HEK293T (cell line): Measurements from ENCODE around the gene DERA.

Experiments
- CTCF ChIA-PET: fragments of 350-600 bp; formaldehyde crosslinking; extraction: SDS; loops from one replicate; lab custom pipeline; 2021; ENCODE audit warnings: antibody characterized with exemption, inconsistent platforms; lab: Yijun Ruan, JAX
- POLR2A ChIA-PET: fragments of 350-600 bp; formaldehyde crosslinking; extraction: SDS; loops from one replicate; lab custom pipeline; 2020; ENCODE audit warnings: antibody characterized with exemption, inconsistent platforms; lab: Yijun Ruan, JAX
- DNase-seq: peaks from one replicate; pipeline ENCODE4 v3.0.0; 2012; ENCODE audit warnings: mixed read lengths; ENCODE audit errors: extremely low spot score
- ARNT ChIP-seq: fragments of 450-650 bp; IDR thresholded peaks from 2 replicates; pipeline ENCODE4 v1.6.1; 2017; ENCODE audit warnings: mild to moderate bottlenecking
- BHLHE40 ChIP-seq: fragments of 450-650 bp; IDR thresholded peaks from 2 replicates; pipeline ENCODE4 v1.6.1; 2016; ENCODE audit warnings: mild to moderate bottlenecking, moderate library complexity, borderline replicate concordance
- CTBP1 ChIP-seq: fragments of 450-650 bp; IDR thresholded peaks from 2 replicates; pipeline ENCODE4 v1.6.1; 2016; ENCODE audit warnings: borderline replicate concordance
- ELF4 ChIP-seq: fragments of 450-650 bp; IDR thresholded peaks from 2 replicates; pipeline ENCODE4 v1.6.1; 2017; ENCODE audit warnings: antibody characterized with exemption
- FOXA1 ChIP-seq: fragments of 450-650 bp; IDR thresholded peaks from 2 replicates; pipeline ENCODE4 v1.6.1; 2016; ENCODE audit warnings: mild to moderate bottlenecking
- FOXK2 ChIP-seq: fragments of 450-650 bp; IDR thresholded peaks from 2 replicates; pipeline ENCODE4 v1.6.1; 2016; ENCODE audit warnings: mild to moderate bottlenecking
- FOXM1 ChIP-seq: fragments of 450-650 bp; IDR thresholded peaks from 2 replicates; pipeline ENCODE4 v1.6.1; 2017; ENCODE audit warnings: mild to moderate bottlenecking, borderline replicate concordance
- HDGF ChIP-seq: fragments of 450-650 bp; IDR thresholded peaks from 2 replicates; pipeline ENCODE4 v1.6.1; 2017; ENCODE audit warnings: antibody characterized with exemption, borderline replicate concordance
- L3MBTL2 ChIP-seq: fragments of 450-650 bp; conservative IDR thresholded peaks from 2 replicates; pipeline ENCODE4 v1.6.1; 2016; ENCODE audit warnings: mild to moderate bottlenecking
- LEF1 ChIP-seq: fragments of 450-650 bp; IDR thresholded peaks from 2 replicates; pipeline ENCODE4 v1.6.1; 2017; ENCODE audit warnings: mild to moderate bottlenecking, borderline replicate concordance
- NFRKB ChIP-seq: fragments of 450-650 bp; IDR thresholded peaks from 2 replicates; pipeline ENCODE4 v1.6.1; 2016; ENCODE audit warnings: mild to moderate bottlenecking, moderate library complexity
- PKNOX1 ChIP-seq: fragments of 450-650 bp; IDR thresholded peaks from 2 replicates; pipeline ENCODE4 v1.6.1; 2016
- SP1 ChIP-seq: fragments of 450-650 bp; IDR thresholded peaks from 2 replicates; pipeline ENCODE4 v1.6.1; 2017
- SUZ12 ChIP-seq: fragments of 450-650 bp; IDR thresholded peaks from 2 replicates; pipeline ENCODE4 v1.6.1; 2016; ENCODE audit warnings: mild to moderate bottlenecking
- TARDBP ChIP-seq: fragments of 450-650 bp; IDR thresholded peaks from 2 replicates; pipeline ENCODE4 v1.6.1; 2016
- ZNF384 ChIP-seq: fragments of 450-650 bp; IDR thresholded peaks from 2 replicates; pipeline ENCODE4 v1.6.1; 2016

The DERA gene

GRCh38 chr12:15910864-15911721, at the start of gene DERA:
DERA (plus strand) TSS chr12:15911332; CDS start chr12:15911384, 52 bp downstream.
- TF ChIP-seq L3MBTL2, result peak; percentile 83
- TF ChIP-seq TARDBP, result no peak
- no peak for TF ChIP-seq FOXM1
- POLR2A ChIA-PET, result interaction anchor here (0.6 to 2.7 kb wide), 8 partner anchors 10 to 1140 kb away, joined by 3 to 19 read pairs (median 4); partner anchors contain the start of gene STRAP
- CTCF ChIA-PET, result interaction anchor here (0.6 to 1.9 kb wide), 5 partner anchors 10 to 21 kb away, joined by 3 to 6 read pairs (median 5); no protein-coding TSS in a partner anchor
- peak; percentile 85 for DNase-seq

DNA sequence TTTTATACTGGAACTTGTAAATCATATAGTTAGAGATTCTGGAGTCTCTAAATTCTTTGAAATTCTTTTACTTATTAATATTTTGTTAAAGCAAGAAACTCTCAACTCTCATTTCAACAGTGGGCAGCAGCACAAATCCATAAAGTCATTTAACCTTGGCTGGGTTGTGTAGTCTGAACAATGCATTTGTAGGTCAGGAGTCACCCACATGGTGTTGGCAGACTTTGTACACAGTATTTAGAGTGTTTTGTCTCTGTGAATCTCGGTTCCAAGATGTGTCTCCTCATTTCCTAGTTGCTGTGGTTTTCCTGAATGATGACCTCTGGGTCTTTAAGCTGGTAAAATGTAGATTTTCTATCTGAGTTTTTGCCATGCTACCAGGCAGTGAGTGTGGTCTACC, 49.7 kb upstream of the DERA start:
- ChIA-PET CTCF (interaction anchor here (0.6 kb wide), 1 partner anchor 375 kb away, joined by 3 read pairs; no protein-coding TSS in a partner anchor), POLR2A (no interaction called here)
- TF ChIP-seq BHLHE40 (no peak), PKNOX1 (no peak), ARNT (no peak), ZNF384 (no peak), HDGF (no peak), ELF4 (no peak), TARDBP (no peak), FOXM1 (no peak), FOXK2 (no peak), CTBP1 (no peak), LEF1 (no peak), FOXA1 (no peak)
- no peak for DNase-seq

GRCh38 chr12:15862840-15863239, 48.3 kb upstream of the DERA start:
- no peak for DNase-seq
- TF ChIP-seq NFRKB, result no peak
- TF ChIP-seq HDGF, result no peak
- no peak for TF ChIP-seq FOXM1
- no peak for TF ChIP-seq TARDBP
- TF ChIP-seq SUZ12, result no peak
- ChIA-PET POLR2A (no interaction called here), CTCF (interaction anchor here (0.7 kb wide), 1 partner anchor 276 kb away, joined by 3 read pairs; no protein-coding TSS in a partner anchor)

GRCh38 chr12:15863372-15863771, 47.8 kb upstream of the DERA start:
- no peak for DNase-seq
- ChIA-PET CTCF (interaction anchor here (0.7 kb wide), 1 partner anchor 277 kb away, joined by 3 read pairs; no protein-coding TSS in a partner anchor), POLR2A (interaction anchor here (1.1 kb wide), 1 partner anchor 19 kb away, joined by 4 read pairs; the partner anchor contains the start of gene STRAP)
- no peak for TF ChIP-seq FOXM1
- TF ChIP-seq TARDBP, result no peak
- no peak for TF ChIP-seq ZNF384
- TF ChIP-seq ELF4, result no peak
- no peak for TF ChIP-seq ARNT
- TF ChIP-seq HDGF, result no peak
- no peak for TF ChIP-seq FOXA1
- TF ChIP-seq NFRKB, result no peak
- no peak for TF ChIP-seq BHLHE40
- no peak for TF ChIP-seq CTBP1
- TF ChIP-seq L3MBTL2, result no peak

DNA sequence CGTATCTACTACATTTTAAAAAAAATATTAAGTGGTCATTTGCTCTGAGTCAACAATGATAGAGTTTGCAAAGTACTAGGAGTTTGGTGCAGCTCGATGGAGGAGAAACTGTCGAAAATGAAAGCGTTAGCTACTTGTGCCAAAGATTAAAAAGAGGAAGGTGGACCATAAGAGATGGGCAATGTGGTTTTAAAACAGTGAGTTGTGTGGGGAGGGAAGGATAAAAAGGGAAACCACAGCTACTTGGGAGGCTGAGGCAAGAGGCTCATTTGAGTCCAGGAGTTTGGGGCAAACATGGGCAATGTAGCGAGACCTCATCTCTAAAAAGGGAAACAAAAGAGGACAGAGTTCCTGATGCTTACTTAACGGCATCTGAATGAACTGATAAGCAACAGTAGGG, 47.1 kb upstream of the DERA start:
- TF ChIP-seq BHLHE40 (no peak), PKNOX1 (no peak), NFRKB (no peak), SUZ12 (no peak), LEF1 (no peak), SP1 (no peak), CTBP1 (no peak), ARNT (no peak), FOXA1 (no peak), ZNF384 (no peak), FOXK2 (no peak), HDGF (no peak), ELF4 (no peak), TARDBP (no peak), L3MBTL2 (no peak), FOXM1 (no peak)
- CTCF ChIA-PET, result no interaction called here
- DNase-seq, result no peak

DNA sequence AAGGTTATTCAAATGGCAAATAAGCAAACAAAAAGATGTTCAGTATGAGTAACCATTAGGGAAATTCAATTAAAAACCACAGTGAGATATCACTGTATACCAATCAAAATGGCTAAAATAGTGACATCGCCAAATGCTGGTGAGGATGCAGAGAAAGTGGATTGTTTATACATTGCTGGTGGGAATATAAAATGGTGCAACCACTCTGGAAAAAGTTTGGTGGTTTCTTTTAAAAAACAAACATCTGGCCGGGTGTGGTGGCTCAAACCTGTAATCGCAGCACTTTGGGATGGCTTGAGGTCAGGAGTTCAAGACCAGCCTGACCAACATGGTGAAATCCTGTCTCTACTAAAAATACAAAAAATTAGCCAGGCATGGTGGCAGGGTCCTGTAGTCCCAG, 42.9 kb upstream of the DERA start:
- CTCF ChIA-PET, result no interaction called here
- no peak for TF ChIP-seq CTBP1
- TF ChIP-seq FOXK2, result no peak
- no peak for TF ChIP-seq BHLHE40
- no peak for TF ChIP-seq TARDBP
- TF ChIP-seq FOXM1, result no peak
- TF ChIP-seq L3MBTL2, result no peak
- TF ChIP-seq FOXA1, result no peak
- no peak for TF ChIP-seq PKNOX1
- TF ChIP-seq SP1, result no peak
- no peak for TF ChIP-seq ARNT
- POLR2A ChIA-PET, result no interaction called here
- DNase-seq, result no peak

More for the DNA sequence above, 47.1 kb upstream of the DERA start:
- POLR2A ChIA-PET, result interaction anchor here (1.1 kb wide), 1 partner anchor 18 kb away, joined by 4 read pairs; the partner anchor contains the start of gene STRAP
